OCI-LY3 (cell line): Measurements from ENCODE around the gene MCM3AP.

Experiments
- H2AFZ ChIP-seq: fragments of 200-600, 300-600 bp; shearing (Covaris generic); 2 replicates; pipeline ENCODE4 v1.6.0; 2014; ENCODE audit warnings: antibody characterized with exemption, low read depth, low read length
- H3K27ac ChIP-seq: fragments of 200-600, 300-600 bp; sonication (generic); 2 replicates; pipeline ENCODE4 v1.5.1; 2014; ENCODE audit warnings: mild to moderate bottlenecking, low read length, moderate library complexity, mixed read lengths
- H3K27me3 ChIP-seq: fragments of 200-600, 300-600 bp; sonication (generic); 2 replicates; pipeline ENCODE4 v1.6.1; 2014; ENCODE audit warnings: low read depth, low read length, mixed read lengths
- H3K36me3 ChIP-seq: fragments of 200-600, 300-600 bp; sonication (generic); replicated peaks from 2 replicates; pipeline ENCODE3; 2014; ENCODE audit warnings: low read depth, low read length, mixed read lengths
- H3K4me1 ChIP-seq: fragments of 300-600, 200-600 bp; sonication (generic); 2 replicates; pipeline ENCODE4 v1.6.1; 2014; ENCODE audit warnings: low read length, mixed read lengths
- H3K4me2 ChIP-seq: fragments of 200-600, 300-600 bp; sonication (generic); 2 replicates; pipeline ENCODE4 v1.6.1; 2014; ENCODE audit warnings: low read length, mixed read lengths
- H3K4me3 ChIP-seq: fragments of 300-600, 200-600 bp; sonication (generic); 2 replicates; pipeline ENCODE4 v1.5.1; 2014; ENCODE audit warnings: antibody characterized with exemption, mild to moderate bottlenecking, low read length, moderate library complexity
- H3K79me2 ChIP-seq: fragments of 300-600, 200-600 bp; shearing (Covaris generic); 2 replicates; pipeline ENCODE4 v1.6.1; 2014; ENCODE audit warnings: mild to moderate bottlenecking, low read length, mixed read lengths
- H3K9ac ChIP-seq: fragments of 300-600, 200-600 bp; shearing (Covaris generic); 2 replicates; pipeline ENCODE4 v1.6.0; 2014; ENCODE audit warnings: mild to moderate bottlenecking, low read length, moderate library complexity
- H3K9me3 ChIP-seq: fragments of 200-600, 300-600 bp; shearing (Covaris generic); 2 replicates; pipeline ENCODE4 v1.6.1; 2014; ENCODE audit warnings: low read length, mixed read lengths; ENCODE audit not compliant: insufficient read depth
- H4K20me1 ChIP-seq: fragments of 200-600, 300-600 bp; sonication (generic); 2 replicates; pipeline ENCODE4 v1.6.1; 2016; ENCODE audit warnings: low read length, mixed read lengths; ENCODE audit not compliant: insufficient read depth
- EZH2phosphoT487 ChIP-seq: fragments of 200-600 bp; shearing (Covaris generic); IDR thresholded peaks from 2 replicates; pipeline ENCODE4 v1.6.1; 2018; ENCODE audit warnings: antibody characterized with exemption, mixed run types, low read depth
- TF ChIP-seq, protein P1 (sequence below): fragments of 200-600, 300-600 bp; sonication (generic); IDR thresholded peaks from 2 replicates; pipeline ENCODE4 v1.5.1; 2014; ENCODE audit warnings: antibody characterized with exemption, low read length, low read depth

MCM3AP gene

DNA sequence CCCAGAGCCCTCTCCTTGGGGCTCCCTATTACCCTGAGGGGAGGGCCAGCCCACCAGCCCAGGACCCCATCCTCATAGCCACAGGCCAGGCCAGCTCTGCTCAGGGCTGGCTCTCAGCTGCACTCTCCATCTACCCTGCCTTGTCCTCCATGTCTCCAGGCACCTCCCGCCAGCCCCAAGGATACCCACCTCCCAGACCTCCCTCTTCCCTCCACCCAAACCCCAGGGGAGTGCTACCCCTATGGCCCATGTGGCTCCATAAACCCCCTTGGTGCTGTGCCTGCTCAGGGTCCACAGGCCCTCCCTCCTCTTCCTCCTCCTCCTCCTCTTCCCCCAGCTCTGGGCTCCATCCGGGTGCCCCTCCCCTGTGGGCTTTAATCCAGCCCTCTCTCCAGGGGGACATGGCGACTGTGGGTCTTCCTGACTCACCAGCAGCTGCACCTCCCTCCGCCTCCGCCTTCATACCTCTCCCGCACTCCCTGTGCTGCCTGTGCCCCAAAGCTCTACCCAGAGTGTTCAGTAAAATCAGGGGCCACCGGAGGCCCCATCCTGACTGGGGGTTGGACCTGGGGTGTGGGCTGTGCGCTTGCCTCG is 9.9 kb upstream of the MCM3AP start:
- no peak overlapping the region for H2AFZ ChIP-seq

DNA sequence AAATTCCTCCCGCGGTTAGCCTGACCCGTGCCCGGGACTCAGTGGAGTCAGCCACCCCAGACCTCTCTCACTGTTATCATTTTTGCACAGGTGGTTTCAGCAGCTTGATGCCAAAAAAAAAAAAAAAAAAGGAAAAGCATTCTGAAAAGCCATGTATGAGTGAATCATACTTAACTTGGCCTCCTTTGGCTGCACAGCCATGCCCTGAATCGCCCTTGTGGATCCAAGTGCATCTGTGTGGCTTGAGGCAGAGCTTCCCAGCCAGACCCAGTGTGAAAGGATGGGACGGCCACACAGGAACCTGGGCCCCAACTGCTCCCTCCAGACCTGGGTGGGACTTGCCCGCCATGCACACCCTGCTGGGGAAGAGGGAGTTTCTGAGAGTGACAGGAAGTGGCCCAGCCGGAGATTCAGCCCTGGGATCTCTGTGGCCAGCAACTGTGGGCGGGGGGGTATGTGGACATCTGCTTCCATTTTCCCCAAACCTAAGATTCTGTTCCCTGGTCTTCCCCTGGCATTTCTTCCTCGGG is 9.3 kb upstream of the MCM3AP start:
- no peak overlapping the region for H3K9ac ChIP-seq
- peaks cover 11% of the 10 kb centered on the region; the same call in 1 of the 2 replicates for H3K4me1 ChIP-seq
- TF ChIP-seq, protein P1, sequence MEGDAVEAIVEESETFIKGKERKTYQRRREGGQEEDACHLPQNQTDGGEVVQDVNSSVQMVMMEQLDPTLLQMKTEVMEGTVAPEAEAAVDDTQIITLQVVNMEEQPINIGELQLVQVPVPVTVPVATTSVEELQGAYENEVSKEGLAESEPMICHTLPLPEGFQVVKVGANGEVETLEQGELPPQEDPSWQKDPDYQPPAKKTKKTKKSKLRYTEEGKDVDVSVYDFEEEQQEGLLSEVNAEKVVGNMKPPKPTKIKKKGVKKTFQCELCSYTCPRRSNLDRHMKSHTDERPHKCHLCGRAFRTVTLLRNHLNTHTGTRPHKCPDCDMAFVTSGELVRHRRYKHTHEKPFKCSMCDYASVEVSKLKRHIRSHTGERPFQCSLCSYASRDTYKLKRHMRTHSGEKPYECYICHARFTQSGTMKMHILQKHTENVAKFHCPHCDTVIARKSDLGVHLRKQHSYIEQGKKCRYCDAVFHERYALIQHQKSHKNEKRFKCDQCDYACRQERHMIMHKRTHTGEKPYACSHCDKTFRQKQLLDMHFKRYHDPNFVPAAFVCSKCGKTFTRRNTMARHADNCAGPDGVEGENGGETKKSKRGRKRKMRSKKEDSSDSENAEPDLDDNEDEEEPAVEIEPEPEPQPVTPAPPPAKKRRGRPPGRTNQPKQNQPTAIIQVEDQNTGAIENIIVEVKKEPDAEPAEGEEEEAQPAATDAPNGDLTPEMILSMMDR = no peak
- TF ChIP-seq EZH2phosphoT487 = no peak
- no peaks in the 10 kb centered on the region for H3K27me3 ChIP-seq
- peaks cover 15% of the 10 kb centered on the region for H3K36me3 ChIP-seq
- no peak overlapping the region for H3K4me2 ChIP-seq
- no peak overlapping the region for H2AFZ ChIP-seq
- H3K4me3 ChIP-seq = no peak overlapping the region
- no peaks in the 10 kb centered on the region for H3K79me2 ChIP-seq
- H3K27ac ChIP-seq = no peak overlapping the region
- no peaks in the 10 kb centered on the region for H4K20me1 ChIP-seq
- 0 out of 2 replicates have a peak, but pooled peaks cover 3% of the 10 kb centered on the region for H3K9me3 ChIP-seq

More for the DNA sequence above, 9.9 kb upstream of the MCM3AP start:
- no peak overlapping the region for H3K9ac ChIP-seq
- peaks cover 15% of the 10 kb centered on the region for H3K36me3 ChIP-seq
- H3K4me3 ChIP-seq = no peak overlapping the region
- peaks cover 10% of the 10 kb centered on the region; the same call in 1 of the 2 replicates for H3K4me1 ChIP-seq
- 0 out of 2 replicates have a peak, but pooled peaks cover 3% of the 10 kb centered on the region for H3K9me3 ChIP-seq
- no peaks in the 10 kb centered on the region for H3K79me2 ChIP-seq
- no peak overlapping the region for H3K27ac ChIP-seq
- H3K4me2 ChIP-seq = no peak overlapping the region
- H3K27me3 ChIP-seq = no peaks in the 10 kb centered on the region
- no peaks in the 10 kb centered on the region for H4K20me1 ChIP-seq
- no peak for TF ChIP-seq EZH2phosphoT487
- TF ChIP-seq, protein P1 = no peak

DNA sequence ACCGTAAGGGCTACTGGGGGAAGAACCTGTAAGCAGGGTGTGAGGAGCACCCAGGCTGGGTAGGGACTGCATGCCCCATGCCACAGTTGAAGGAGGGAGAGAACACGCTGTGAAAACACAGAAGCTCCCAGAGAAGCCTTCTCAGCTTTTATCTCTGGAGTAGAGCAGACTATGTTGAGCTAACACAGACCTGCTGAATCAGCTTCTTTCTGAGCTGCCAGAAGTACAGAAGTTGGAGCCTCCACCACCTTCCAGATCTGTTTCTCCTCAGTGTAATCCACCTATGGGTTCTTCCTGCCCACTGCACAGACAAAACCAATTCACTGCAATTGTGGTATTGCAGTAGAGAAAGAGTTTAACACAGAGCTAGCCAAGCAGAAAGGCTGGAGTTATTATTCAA is 6.2 kb upstream of the MCM3AP start:
- no peak for TF ChIP-seq EZH2phosphoT487
- TF ChIP-seq, protein P1 = no peak
- Histone ChIP-seq H3K36me3 (peaks cover 12% of the 10 kb centered on the region), H3K9ac (no peak overlapping the region), H4K20me1 (no peaks in the 10 kb centered on the region), H3K27me3 (no peaks in the 10 kb centered on the region), H3K4me3 (no peak overlapping the region), H3K79me2 (peaks cover 7% of the 10 kb centered on the region), H3K4me1 (peaks cover 14% of the 10 kb centered on the region; the same call in 1 of the 2 replicates), H3K27ac (no peak overlapping the region), H2AFZ (no peak overlapping the region), H3K4me2 (no peak overlapping the region), H3K9me3 (0 out of 2 replicates have a peak, but pooled peaks cover 3% of the 10 kb centered on the region)

DNA sequence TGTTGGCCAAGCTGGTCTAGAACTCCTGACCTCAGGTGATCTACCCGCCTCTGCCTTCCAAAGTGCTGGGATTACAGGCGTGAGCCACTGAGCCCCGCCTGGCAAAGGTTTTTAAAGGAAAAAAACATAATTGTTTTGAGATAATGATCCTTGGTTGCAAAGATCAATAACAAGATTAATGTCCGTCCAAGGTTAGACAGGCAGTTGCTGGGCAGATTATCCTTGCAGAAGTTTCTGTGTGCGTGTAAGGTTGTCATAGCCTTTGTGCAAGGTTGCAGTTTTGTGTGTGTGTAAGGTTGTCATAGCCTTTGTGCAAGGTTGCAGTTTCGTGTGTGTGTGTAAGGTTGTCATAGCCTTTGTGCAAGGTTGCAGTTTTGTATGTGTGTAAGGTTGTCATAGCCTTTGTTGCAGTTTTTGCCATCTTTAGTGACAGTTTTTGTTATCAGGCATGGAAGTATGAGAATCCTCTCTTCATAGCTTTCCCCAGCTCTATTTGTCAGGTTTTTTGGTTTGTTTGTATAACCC is 4.3 kb upstream of the MCM3AP start:
- H3K4me2 ChIP-seq = no peak overlapping the region
- H2AFZ ChIP-seq = no peak overlapping the region
- peaks cover 20% of the 10 kb centered on the region for H3K79me2 ChIP-seq
- 0 out of 2 replicates have a peak, but pooled peaks cover 3% of the 10 kb centered on the region for H3K9me3 ChIP-seq
- TF ChIP-seq, protein P1 = no peak
- no peak for TF ChIP-seq EZH2phosphoT487
- no peaks in the 10 kb centered on the region for H3K27me3 ChIP-seq
- H3K9ac ChIP-seq = no peak overlapping the region
- H4K20me1 ChIP-seq = no peaks in the 10 kb centered on the region
- H3K36me3 ChIP-seq = peaks cover 16% of the 10 kb centered on the region
- H3K4me3 ChIP-seq = no peak overlapping the region
- no peak overlapping the region for H3K27ac ChIP-seq
- H3K4me1 ChIP-seq = peaks cover 20% of the 10 kb centered on the region
